ENCODE measurements around the gene SFTPD.

- no peak for TF ChIP-seq ZNF274 (IDR thresholded peaks at IDR 0.05; ENCODE audit: low read depth, low read length)
- no peak for TF ChIP-seq YY1 (IDR thresholded peaks at IDR 0.05; ENCODE audit: insufficient read depth, insufficient read length)
- TF ChIP-seq SUZ12 (IDR thresholded peaks at IDR 0.05; ENCODE audit: extremely low read depth, insufficient read depth, insufficient read length) = no peak
Measured at GRCh38 chr10:79983286-79983909, 34.5 kb upstream of the SFTPD start.
